ENCODE measurements around the gene TBX10. TPM values are rescaled to one million over a fixed set of nuclear protein-coding genes. Genes with fewer than 3 reads are reported as not detected.

Gene TBX10
- total and polyA plus RNA-seq, 2 donors (not counting 3 experiments of a cell fraction or from before 2014, with no cell fraction given), result not detected

- no peaks in the 10 kb centered on the region for H3K9me3 ChIP-seq (replicated peaks; ENCODE audit: control insufficient read depth, insufficient read depth, low read length)
- no peaks in the 10 kb centered on the region for H3K9me1 ChIP-seq (replicated peaks; ENCODE audit: control insufficient read depth, extremely low read depth, insufficient read depth, low read length)
- TF ChIP-seq POLR2AphosphoS5 (IDR thresholded peaks at IDR 0.05; ENCODE audit: insufficient read depth, low read depth, low read length), result no peak
- TF ChIP-seq POLR2A (IDR thresholded peaks at IDR 0.05; ENCODE audit: low read depth, low read length), result no peak
- TF ChIP-seq FOS (IDR thresholded peaks at IDR 0.05; ENCODE audit: borderline replicate concordance, insufficient read depth, low read length), result no peak
- no peak for TF ChIP-seq MAX (IDR thresholded peaks at IDR 0.05; ENCODE audit: insufficient read depth, insufficient read length)
- TF ChIP-seq MYC (IDR thresholded peaks at IDR 0.05; ENCODE audit: low read depth, low read length), result no peak
- no peak for TF ChIP-seq JUN (IDR thresholded peaks at IDR 0.05; ENCODE audit: borderline replicate concordance, insufficient read depth, insufficient read length, low read depth)
- no peak for TF ChIP-seq GATA2 (IDR thresholded peaks at IDR 0.05; ENCODE audit: insufficient read depth, insufficient read length, low read depth, low read length)
- no peak for TF ChIP-seq CTCF (IDR thresholded peaks at IDR 0.05; ENCODE audit: extremely low read depth in 1 of 2, insufficient read depth in 1 of 2, low read depth in 1 of 2, low read length in 2 of 2)
- TF ChIP-seq EZH2 (IDR thresholded peaks at IDR 0.05; ENCODE audit: borderline replicate concordance, low read depth, low read length, severe bottlenecking), result no peak
- no TSS peak for BruUV-seq (replicated peaks)
- no peak overlapping the region for H3K9ac ChIP-seq (replicated peaks; ENCODE audit: extremely low read depth, insufficient read depth, low read length)
- no peak overlapping the region for H2AFZ ChIP-seq (ENCODE audit: low read depth, low read length)
- no peaks in the 10 kb centered on the region for H3K79me2 ChIP-seq (ENCODE audit: control insufficient read depth, insufficient read depth, low read length)
- H4K20me1 ChIP-seq (replicated peaks; ENCODE audit: control insufficient read depth, extremely low read depth, insufficient read depth, low read length), result no peaks in the 10 kb centered on the region
- no peak for FAIRE-seq
- no peaks in the 10 kb centered on the region for H3K36me3 ChIP-seq (ENCODE audit: control insufficient read depth in 2 of 2, extremely low read depth in 1 of 2, insufficient read depth in 2 of 2, low read length in 2 of 2)
- no peak overlapping the region for H3K4me3 ChIP-seq (replicated peaks in 1 of 3; ENCODE audit: insufficient read depth in 1 of 3, low read depth in 1 of 3, low read length in 3 of 3)
- peaks cover 4% of the 10 kb centered on the region for H3K4me1 ChIP-seq (ENCODE audit: control insufficient read depth, extremely low read depth, insufficient read depth, low read length)
- H3K27me3 ChIP-seq (ENCODE audit: control insufficient read depth in 2 of 2, insufficient read depth in 2 of 2, low read length in 2 of 2), result no peaks in the 10 kb centered on the region
- DNase-seq (ENCODE audit: low read depth, low spot score), result no peak
- no peak overlapping the region for H3K4me2 ChIP-seq (ENCODE audit: insufficient read depth, low read length)
- H3K27ac ChIP-seq (ENCODE audit: insufficient read depth, low read depth, low read length), result no peak overlapping the region
- dilution Hi-C loops (cut with MboI; ENCODE audit: extremely low pct_ligation_motif_present, low sequenced_read_pairs) (no loop called here), intact Hi-C loops (cut with micrococcal nuclease) (loop anchor here (10.0 kb wide), 1 partner anchor 783 kb away; the partner anchor contains the start of gene RCE1)
- POLR2A ChIA-PET, result no interaction called here
- CTCF ChIA-PET, result interaction anchor here (0.8 to 6.6 kb wide), 10 partner anchors 13 to 164 kb away, joined by 3 to 98 read pairs (median 8); no protein-coding TSS in a partner anchor
Observed at GRCh38 chr11:67627812-67628624, 11.5 kb downstream of the TBX10 start.
